T-helper 2 cell treated with Interferon-gamma antibody and Interleukin-4, amounts not matched to agents 5 μg/mL and 100 μg/mL, for 36 hours (primary cell): Measurements from ENCODE around the gene HOXD9.

Experiments used
- DNase-seq: peaks from one replicate; pipeline ENCODE4 v3.0.0; 2021; ENCODE audit warnings: low spot score
- H3K27ac Mint-ChIP-seq: one replicate; pipeline ENCODE4 v1.8.0; 2021; ENCODE audit warnings: mild to moderate bottlenecking, mixed read lengths
- H3K27me3 Mint-ChIP-seq: one replicate; pipeline ENCODE4 v1.8.0; 2021; ENCODE audit warnings: low read depth, mixed read lengths
- H3K36me3 Mint-ChIP-seq: one replicate; pipeline ENCODE4 v1.8.0; 2021; ENCODE audit warnings: low read depth, mixed read lengths
- H3K4me1 Mint-ChIP-seq: one replicate; pipeline ENCODE4 v1.8.0; 2021; ENCODE audit warnings: low read depth, mixed read lengths
- H3K4me3 Mint-ChIP-seq: one replicate; pipeline ENCODE4 v1.8.0; 2022; ENCODE audit warnings: mild to moderate bottlenecking, moderate library complexity, mixed read lengths
- H3K9me3 Mint-ChIP-seq: one replicate; pipeline ENCODE4 v1.8.0; 2021; ENCODE audit warnings: mixed read lengths

Gene HOXD9

GRCh38 chr2:176081837-176082524 is 40.5 kb upstream of the HOXD9 start:
- Mint-ChIP-seq H3K4me3 (no peak overlapping the region), H3K36me3 (peaks cover 10% of the 10 kb centered on the region), H3K27me3 (peaks cover 82% of the 10 kb centered on the region), H3K27ac (peak overlapping the region; percentile 69), H3K9me3 (peaks cover 7% of the 10 kb centered on the region), H3K4me1 (peaks cover 13% of the 10 kb centered on the region)
- DNase-seq, result no peak

GRCh38 chr2:176082525-176082823 is 40.0 kb upstream of the HOXD9 start:
- Mint-ChIP-seq H3K4me1 (peaks cover 13% of the 10 kb centered on the region), H3K27me3 (peaks cover 82% of the 10 kb centered on the region), H3K27ac (peak overlapping the region; percentile 45), H3K9me3 (peaks cover 7% of the 10 kb centered on the region), H3K4me3 (peak overlapping the region; percentile 7), H3K36me3 (peaks cover 10% of the 10 kb centered on the region)
- DNase-seq, result no peak

GRCh38 chr2:176082824-176083751 is 39.4 kb upstream of the HOXD9 start:
- H3K27ac Mint-ChIP-seq, result peak overlapping the region; percentile 59
- peaks cover 10% of the 10 kb centered on the region for H3K36me3 Mint-ChIP-seq
- H3K4me3 Mint-ChIP-seq, result peak overlapping the region; percentile 7
- H3K9me3 Mint-ChIP-seq, result peaks cover 7% of the 10 kb centered on the region
- no peak for DNase-seq
- peaks cover 88% of the 10 kb centered on the region for H3K27me3 Mint-ChIP-seq
- H3K4me1 Mint-ChIP-seq, result peaks cover 13% of the 10 kb centered on the region

- no peak for DNase-seq
- Mint-ChIP-seq H3K4me1 (peaks cover 12% of the 10 kb centered on the region), H3K36me3 (peaks cover 10% of the 10 kb centered on the region), H3K27ac (peak within 1 kb of the TSS; percentile 74), H3K27me3 (peaks cover 88% of the 10 kb centered on the region), H3K9me3 (peaks cover 3% of the 10 kb centered on the region), H3K4me3 (peak within 1 kb of the TSS; percentile 7)
Measured at GRCh38 chr2:176083796-176084261, 38.7 kb upstream of the HOXD9 start, which contains the start of gene EVX2. TSS of gene EVX2 (minus strand) at chr2:176083962. CDS start at chr2:176083776, 186 bp downstream.

- Mint-ChIP-seq H3K27me3 (peaks cover 88% of the 10 kb centered on the region), H3K27ac (peak overlapping the region; percentile 74), H3K4me3 (no peak overlapping the region), H3K4me1 (peaks cover 7% of the 10 kb centered on the region), H3K36me3 (peaks cover 5% of the 10 kb centered on the region), H3K9me3 (no peaks in the 10 kb centered on the region)
- no peak for DNase-seq
Measured at GRCh38 chr2:176084611-176085119, 37.9 kb upstream of the HOXD9 start.

- H3K27ac Mint-ChIP-seq, result peak overlapping the region; percentile 74
Measured at GRCh38 chr2:176085120-176085788, 37.3 kb upstream of the HOXD9 start.

GRCh38 chr2:176085861-176086771 is 36.4 kb upstream of the HOXD9 start:
- DNase-seq, result no peak
- peaks cover 3% of the 10 kb centered on the region for H3K36me3 Mint-ChIP-seq
- no peaks in the 10 kb centered on the region for H3K9me3 Mint-ChIP-seq
- H3K4me1 Mint-ChIP-seq, result peaks cover 7% of the 10 kb centered on the region
- no peak overlapping the region for H3K27ac Mint-ChIP-seq
- H3K27me3 Mint-ChIP-seq, result peaks cover 96% of the 10 kb centered on the region
- H3K4me3 Mint-ChIP-seq, result no peak overlapping the region

More at GRCh38 chr2:176085120-176085788, 37.3 kb upstream of the HOXD9 start:
- peaks cover 7% of the 10 kb centered on the region for H3K4me1 Mint-ChIP-seq
- no peaks in the 10 kb centered on the region for H3K9me3 Mint-ChIP-seq
- peaks cover 5% of the 10 kb centered on the region for H3K36me3 Mint-ChIP-seq
- H3K27me3 Mint-ChIP-seq, result peaks cover 93% of the 10 kb centered on the region
- no peak overlapping the region for H3K4me3 Mint-ChIP-seq
- no peak for DNase-seq

GRCh38 chr2:176087330-176088047 is 35.0 kb upstream of the HOXD9 start:
- Mint-ChIP-seq H3K9me3 (no peaks in the 10 kb centered on the region), H3K4me1 (peaks cover 10% of the 10 kb centered on the region), H3K36me3 (no peaks in the 10 kb centered on the region), H3K27ac (no peak overlapping the region), H3K27me3 (peaks cover 95% of the 10 kb centered on the region), H3K4me3 (no peak overlapping the region)
- DNase-seq, result no peak

- peak overlapping the region; percentile 40 for H3K4me3 Mint-ChIP-seq
- no peak for DNase-seq
- H3K4me1 Mint-ChIP-seq, result peaks cover 7% of the 10 kb centered on the region
- peaks cover 90% of the 10 kb centered on the region for H3K27me3 Mint-ChIP-seq
- no peak overlapping the region for H3K27ac Mint-ChIP-seq
- H3K36me3 Mint-ChIP-seq, result no peaks in the 10 kb centered on the region
- H3K9me3 Mint-ChIP-seq, result no peaks in the 10 kb centered on the region
Measured at GRCh38 chr2:176088048-176088936, 34.2 kb upstream of the HOXD9 start.

- Mint-ChIP-seq H3K27me3 (peaks cover 90% of the 10 kb centered on the region), H3K36me3 (no peaks in the 10 kb centered on the region), H3K9me3 (no peaks in the 10 kb centered on the region), H3K4me3 (no peak overlapping the region), H3K27ac (no peak overlapping the region), H3K4me1 (peaks cover 10% of the 10 kb centered on the region)
- DNase-seq, result no peak
Measured at GRCh38 chr2:176088937-176089842, 33.3 kb upstream of the HOXD9 start.

GRCh38 chr2:176089843-176090395 is 32.6 kb upstream of the HOXD9 start:
- H3K4me1 Mint-ChIP-seq, result peaks cover 10% of the 10 kb centered on the region
- no peak for DNase-seq
- no peak overlapping the region for H3K27ac Mint-ChIP-seq
- no peak overlapping the region for H3K4me3 Mint-ChIP-seq
- H3K9me3 Mint-ChIP-seq, result no peaks in the 10 kb centered on the region
- peaks cover 91% of the 10 kb centered on the region for H3K27me3 Mint-ChIP-seq
- H3K36me3 Mint-ChIP-seq, result no peaks in the 10 kb centered on the region
